ENCODE measurements around the gene ARHGAP22. TPM values are rescaled to one million over a fixed set of nuclear protein-coding genes. Genes with fewer than 3 reads are reported as not detected.

ARHGAP22 gene
- total and polyA plus RNA-seq, 4 donors = 0.23 to 2.3 (median 0.54) TPM

DNA sequence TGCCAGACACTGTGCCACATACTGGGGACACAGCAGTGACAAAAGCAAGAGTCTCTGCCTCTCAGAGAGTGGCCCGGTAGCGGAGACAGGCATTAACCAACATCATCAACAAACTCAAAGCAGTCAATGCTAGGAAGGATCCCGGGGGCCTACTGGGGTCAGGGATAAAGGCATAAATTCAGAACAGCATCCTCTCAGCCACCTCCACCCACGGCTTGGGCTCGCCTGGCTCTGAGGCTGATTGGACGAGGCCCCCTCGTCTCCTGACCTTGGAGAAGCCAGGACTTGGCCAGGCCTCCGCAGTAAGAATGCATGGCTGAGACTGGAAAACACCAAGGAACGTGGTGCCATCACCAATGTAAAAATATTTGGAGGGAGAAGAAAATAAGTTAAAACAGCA lies 102.1 kb downstream of the ARHGAP22 start:
- WGBS = 92% methylated on average over 9 of the region's 9 CpGs
- Histone ChIP-seq H3K9ac (ENCODE audit: low read depth in 1 of 2, low read length in 2 of 2) (no peak overlapping the region), H3K36me3 (ENCODE audit: control insufficient read depth in 4 of 4, insufficient read depth in 3 of 4, low read depth in 1 of 4, low read length in 3 of 4) (no peaks in the 10 kb centered on the region), H3K4me3 (ENCODE audit: low read depth in 1 of 3, low read length in 3 of 3) (no peak overlapping the region), H3K4me1 (ENCODE audit: control insufficient read depth in 4 of 4, insufficient read depth in 4 of 4, low read length in 3 of 4) (peaks cover 0 to 2% (median 0%) of the 10 kb centered on the region in 4 donors), H3K27ac (ENCODE audit: low read depth in 1 of 2, low read length in 2 of 2) (no peak overlapping the region), H3K9me3 (ENCODE audit: control insufficient read depth in 4 of 4, low read length in 3 of 4) (no peaks in the 10 kb centered on the region), H3K27me3 (ENCODE audit: control insufficient read depth in 4 of 4, insufficient read depth in 4 of 4, low read length in 3 of 4) (peaks cover 0 to 3% (median 0%) of the 10 kb centered on the region in 4 donors)
- DNase-seq (ENCODE audit: low spot score) = peak; percentile 27
- TF ChIP-seq GABPA (IDR thresholded peaks at IDR 0.05 in 1 of 2, conservative IDR thresholded peaks at IDR 0.05 in 1 of 2) (no peak), RAD21 (IDR thresholded peaks at IDR 0.05) (no peak), NR2F2 (IDR thresholded peaks at IDR 0.05) (no peak), ZBTB33 (IDR thresholded peaks at IDR 0.05) (no peak), HNF4G (IDR thresholded peaks at IDR 0.05) (no peak), FOXA1 (IDR thresholded peaks at IDR 0.05) (no peak), REST (IDR thresholded peaks at IDR 0.05) (no peak), CTCF (IDR thresholded peaks at IDR 0.05; ENCODE audit: low read depth, low read length, missing input control) (no peak), ATF3 (IDR thresholded peaks at IDR 0.05) (no peak), EGR1 (IDR thresholded peaks at IDR 0.05; ENCODE audit: low read depth in 2 of 2) (no peak)

DNA sequence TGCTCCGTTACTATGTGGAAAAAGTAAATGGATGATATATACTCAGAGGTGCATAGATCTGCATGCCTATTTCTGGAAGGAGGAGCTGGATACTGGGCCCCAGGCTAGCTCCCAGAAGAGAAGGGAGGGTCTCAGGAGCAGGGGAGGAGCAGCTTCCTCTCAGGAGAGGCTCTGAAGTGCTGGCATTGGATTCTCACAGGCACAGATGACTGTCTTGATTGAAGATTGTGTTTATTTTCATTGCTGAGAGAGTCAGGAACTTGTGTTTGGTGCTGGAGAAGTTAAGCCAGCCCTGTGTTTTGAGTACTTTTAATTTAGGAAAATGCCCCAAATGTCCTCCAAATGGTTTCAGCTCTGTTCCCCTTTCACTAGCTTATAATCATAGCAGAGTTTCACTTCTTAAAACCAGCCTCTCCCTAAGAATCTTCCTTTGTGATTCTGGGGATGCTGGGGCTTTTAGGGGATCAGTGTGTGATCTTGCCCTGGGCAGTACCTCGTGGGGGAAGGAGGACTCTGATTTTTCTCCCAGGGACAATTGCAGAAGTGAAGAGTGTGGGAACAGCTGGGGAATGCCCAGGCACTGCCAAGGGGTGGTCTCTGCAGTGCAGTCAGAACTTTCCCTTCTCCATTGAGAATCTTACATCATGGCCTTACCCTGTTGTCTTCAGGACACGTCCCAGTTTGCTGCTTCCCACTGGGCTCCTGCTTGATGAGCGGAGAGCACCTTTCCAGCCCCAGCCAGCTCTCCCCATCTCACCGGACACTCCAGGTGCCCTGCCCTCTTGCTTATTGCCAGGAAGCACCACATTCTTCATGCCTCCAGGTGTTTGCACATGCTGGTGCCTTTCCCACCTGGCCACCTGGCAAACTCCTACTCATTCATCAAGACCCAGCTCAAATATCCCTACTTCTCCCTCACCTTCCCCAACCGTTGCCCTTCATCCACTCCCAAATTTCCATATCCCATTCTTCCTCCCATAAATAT lies 102.8 kb downstream of the ARHGAP22 start:
- Histone ChIP-seq H3K4me3 (ENCODE audit: low read depth in 1 of 3, low read length in 3 of 3) (no peak overlapping the region), H3K36me3 (ENCODE audit: control insufficient read depth in 4 of 4, insufficient read depth in 3 of 4, low read depth in 1 of 4, low read length in 3 of 4) (no peaks in the 10 kb centered on the region), H3K9ac (ENCODE audit: low read depth in 1 of 2, low read length in 2 of 2) (no peak overlapping the region), H3K9me3 (ENCODE audit: control insufficient read depth in 4 of 4, low read length in 3 of 4) (no peaks in the 10 kb centered on the region), H3K4me1 (ENCODE audit: control insufficient read depth in 4 of 4, insufficient read depth in 4 of 4, low read length in 3 of 4) (peaks cover 0 to 2% (median 0%) of the 10 kb centered on the region in 4 donors), H3K27me3 (ENCODE audit: control insufficient read depth in 4 of 4, insufficient read depth in 4 of 4, low read length in 3 of 4) (peaks cover 0 to 3% (median 0%) of the 10 kb centered on the region in 4 donors), H3K27ac (ENCODE audit: low read depth in 1 of 2, low read length in 2 of 2) (no peak overlapping the region)
- WGBS = 84% methylated on average over 6 of the region's 6 CpGs
- no peak for DNase-seq (ENCODE audit: low spot score)
- TF ChIP-seq JUND (IDR thresholded peaks at IDR 0.05) = no peak
- TF ChIP-seq RAD21 (IDR thresholded peaks at IDR 0.05) = no peak
- TF ChIP-seq FOXA2 (IDR thresholded peaks at IDR 0.05) = no peak
- no peak for TF ChIP-seq REST (IDR thresholded peaks at IDR 0.05)
- TF ChIP-seq RXRA (IDR thresholded peaks at IDR 0.05) = no peak
- TF ChIP-seq SP1 (IDR thresholded peaks at IDR 0.05) = no peak
- no peak for TF ChIP-seq NR2F2 (IDR thresholded peaks at IDR 0.05)
- no peak for TF ChIP-seq EGR1 (IDR thresholded peaks at IDR 0.05; ENCODE audit: low read depth in 2 of 2)
- TF ChIP-seq ZBTB33 (IDR thresholded peaks at IDR 0.05) = no peak
- TF ChIP-seq YY1 (IDR thresholded peaks at IDR 0.05) = no peak
- TF ChIP-seq HNF4G (IDR thresholded peaks at IDR 0.05) = no peak
